PC-9 (cell line): ENCODE results near the gene ANXA10.

Experiments
- CTCF ChIP-seq: fragments of 200-600 bp; sonication (generic); conservative IDR thresholded peaks from 2 replicates; pipeline ENCODE4 v1.6.1; 2017; ENCODE audit warnings: mixed run types, antibody characterized with exemption, mild to moderate bottlenecking, moderate library complexity
- EZH2 ChIP-seq: fragments of 200-600 bp; sonication (generic); IDR thresholded peaks from 2 replicates; pipeline ENCODE4 v1.8.0; 2017; ENCODE audit warnings: antibody characterized with exemption, low read depth

DNA sequence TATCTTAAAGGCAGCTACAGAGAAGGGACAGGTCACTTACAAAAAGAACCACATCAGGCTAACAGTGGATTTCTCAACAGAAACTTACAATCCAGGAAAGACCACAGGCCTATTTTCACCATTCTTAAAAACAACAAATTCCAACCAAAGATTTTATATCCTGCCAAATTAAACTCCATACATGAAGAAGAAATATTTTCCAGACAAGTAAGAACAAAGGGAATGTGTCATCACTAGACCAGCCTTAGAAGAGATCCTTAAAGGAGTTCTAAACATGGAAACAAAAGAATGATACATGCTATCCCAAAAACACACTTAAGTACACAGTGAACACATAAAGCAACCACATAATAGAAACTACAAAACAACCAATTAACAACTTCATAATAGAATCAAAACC lies 105.6 kb downstream of the ANXA10 start:
- TF ChIP-seq CTCF (no peak), EZH2 (no peak)
